ENCODE results near the gene DCUN1D2. TPM values are rescaled to one million over a fixed set of nuclear protein-coding genes. Genes with fewer than 3 reads are reported as not detected.

Gene DCUN1D2
- total and polyA plus RNA-seq, 8 donors, result 7.3 to 43.0 (median 21.7) TPM

DNA sequence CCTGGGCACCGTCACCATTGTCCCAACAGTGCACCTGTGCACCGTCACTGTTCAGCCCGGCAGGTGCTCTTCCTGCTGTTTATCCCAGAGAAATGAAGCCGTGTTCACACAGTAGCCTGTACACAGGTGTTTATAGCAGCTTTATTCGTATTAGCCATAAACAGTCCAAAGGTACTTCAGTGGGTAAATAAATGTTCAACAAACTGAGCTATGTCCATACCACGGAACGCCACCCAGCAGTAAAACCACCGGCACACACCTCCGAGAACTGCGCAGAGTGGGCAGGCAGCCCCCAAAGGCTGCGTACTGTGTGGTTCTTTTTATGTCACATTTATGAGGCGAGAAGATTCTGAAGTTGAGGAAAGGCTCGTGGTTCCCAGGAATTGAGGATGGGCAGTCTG lies 44.9 kb upstream of the DCUN1D2 start:
- TF ChIP-seq POLR2A (IDR thresholded peaks at IDR 0.05) (no peak), POLR2AphosphoS5 (IDR thresholded peaks at IDR 0.05) (no peak), CTCF (IDR thresholded peaks at IDR 0.05) (no peak), EP300 (IDR thresholded peaks at IDR 0.05) (no peak)
- DNase-seq, result no peak
- no peak overlapping the region for H3K4me3 ChIP-seq
- intact Hi-C loops (cut with DNase I; ENCODE audit: low total_unique reads), result no loop called here
- no peaks in the 10 kb centered on the region for H3K4me1 ChIP-seq
- WGBS, 5 donors, result 88 to 94% (median 93%) methylated on average over 13 of the region's 13 CpGs
- peaks cover 29 to 93% (median 84%) of the 10 kb centered on the region in 4 donors for H3K36me3 ChIP-seq
- no peak overlapping the region for H3K27ac ChIP-seq
- no peaks in the 10 kb centered on the region for H3K27me3 ChIP-seq
- no peaks in the 10 kb centered on the region for H3K9me3 ChIP-seq

DNA sequence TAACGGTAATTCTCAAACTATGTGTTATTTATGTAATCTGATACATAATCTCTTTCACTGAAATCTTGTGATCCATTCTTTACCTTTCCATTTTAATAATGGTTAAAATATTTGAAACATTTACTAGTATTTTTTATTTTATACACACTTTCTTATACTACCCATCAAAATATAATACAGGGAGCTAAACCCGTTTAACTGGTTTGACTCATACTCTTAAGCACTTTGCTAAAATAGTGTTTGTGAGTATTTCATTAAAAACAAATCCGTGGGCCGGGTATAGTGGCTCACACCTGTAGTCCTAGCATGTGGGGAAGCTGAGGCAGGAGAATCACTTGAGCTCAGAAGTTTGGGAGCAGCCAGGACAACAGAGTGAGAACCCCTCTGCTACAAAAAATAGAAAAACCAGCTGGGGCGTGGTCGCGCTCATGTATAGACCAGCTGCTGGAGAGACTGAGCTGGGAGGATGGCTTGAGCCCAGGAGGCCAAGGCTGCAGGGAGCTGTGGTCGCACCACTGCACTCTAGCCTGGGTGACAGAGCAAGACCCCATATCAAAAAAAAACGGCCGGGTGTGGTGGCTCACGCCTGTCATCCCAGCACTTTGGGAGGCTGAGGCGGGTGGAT lies 43.8 kb upstream of the DCUN1D2 start:
- intact Hi-C loops (cut with DNase I; ENCODE audit: low total_unique reads), result no loop called here
- 82 to 92% (median 86%) methylated on average over 9 to 12 of the region's 12 CpGs for whole genome bisulfite sequencing, 5 donors
- no peaks in the 10 kb centered on the region for H3K4me1 ChIP-seq

DNA sequence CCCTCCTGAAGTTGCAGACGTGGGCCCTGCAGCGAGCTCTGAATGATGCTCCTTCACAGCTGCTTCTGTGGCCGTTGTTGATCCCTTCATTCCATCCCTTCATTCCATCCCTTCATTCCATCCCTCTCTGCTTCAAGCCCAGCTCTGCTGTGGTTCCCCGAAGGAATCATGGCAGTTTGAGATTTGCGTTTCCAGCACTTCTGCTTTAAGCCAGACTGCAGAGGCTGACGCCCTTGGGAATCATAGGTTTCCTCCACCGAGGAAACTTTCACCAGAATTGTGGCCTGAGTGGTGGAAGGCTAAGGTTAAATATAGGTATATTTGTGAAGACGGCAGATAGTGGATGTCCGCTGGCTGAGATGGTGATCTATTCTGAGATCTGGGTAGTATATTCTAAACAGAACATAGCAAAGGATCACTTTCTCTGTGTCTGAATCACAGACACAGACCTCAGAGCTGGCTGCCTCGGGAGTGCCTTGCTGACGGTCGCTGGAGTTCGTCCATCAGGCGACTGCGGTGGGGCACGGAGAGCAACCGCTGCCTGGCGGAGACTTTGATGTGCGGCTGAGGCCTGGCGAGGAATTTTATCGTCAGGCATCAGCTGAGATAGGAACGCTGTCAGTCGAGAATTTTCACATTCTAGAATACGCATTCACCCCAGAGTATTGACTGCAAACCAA lies 42.8 kb upstream of the DCUN1D2 start:
- 75 to 86% (median 78%) methylated on average over 23 to 24 of the region's 24 CpGs for WGBS, 5 donors
- H3K36me3 ChIP-seq, result peaks cover 12 to 93% (median 82%) of the 10 kb centered on the region in 4 donors
- TF ChIP-seq POLR2AphosphoS5 (IDR thresholded peaks at IDR 0.05), result no peak
- TF ChIP-seq CTCF (IDR thresholded peaks at IDR 0.05), result no peak
- TF ChIP-seq POLR2A (IDR thresholded peaks at IDR 0.05), result no peak
- no peak for TF ChIP-seq EP300 (IDR thresholded peaks at IDR 0.05)
- no peaks in the 10 kb centered on the region for H3K27me3 ChIP-seq
- no peak for DNase-seq
- H3K4me1 ChIP-seq, result no peaks in the 10 kb centered on the region
- intact Hi-C loops (cut with DNase I; ENCODE audit: low total_unique reads), result no loop called here
- peak overlapping the region in 1 of 5 donors; percentile 41 for H3K27ac ChIP-seq
- H3K9me3 ChIP-seq, result no peaks in the 10 kb centered on the region
- H3K4me3 ChIP-seq, result no peak overlapping the region

More for the DNA sequence above, 43.8 kb upstream of the DCUN1D2 start:
- peaks cover 23 to 93% (median 82%) of the 10 kb centered on the region in 4 donors for H3K36me3 ChIP-seq
- no peak overlapping the region for H3K4me3 ChIP-seq
- no peak for DNase-seq
- H3K27ac ChIP-seq, result no peak overlapping the region
- H3K27me3 ChIP-seq, result no peaks in the 10 kb centered on the region
- H3K9me3 ChIP-seq, result no peaks in the 10 kb centered on the region
- no peak for TF ChIP-seq EP300 (IDR thresholded peaks at IDR 0.05)
- no peak for TF ChIP-seq POLR2A (IDR thresholded peaks at IDR 0.05)
- TF ChIP-seq CTCF (IDR thresholded peaks at IDR 0.05), result no peak
- TF ChIP-seq POLR2AphosphoS5 (IDR thresholded peaks at IDR 0.05), result no peak

DNA sequence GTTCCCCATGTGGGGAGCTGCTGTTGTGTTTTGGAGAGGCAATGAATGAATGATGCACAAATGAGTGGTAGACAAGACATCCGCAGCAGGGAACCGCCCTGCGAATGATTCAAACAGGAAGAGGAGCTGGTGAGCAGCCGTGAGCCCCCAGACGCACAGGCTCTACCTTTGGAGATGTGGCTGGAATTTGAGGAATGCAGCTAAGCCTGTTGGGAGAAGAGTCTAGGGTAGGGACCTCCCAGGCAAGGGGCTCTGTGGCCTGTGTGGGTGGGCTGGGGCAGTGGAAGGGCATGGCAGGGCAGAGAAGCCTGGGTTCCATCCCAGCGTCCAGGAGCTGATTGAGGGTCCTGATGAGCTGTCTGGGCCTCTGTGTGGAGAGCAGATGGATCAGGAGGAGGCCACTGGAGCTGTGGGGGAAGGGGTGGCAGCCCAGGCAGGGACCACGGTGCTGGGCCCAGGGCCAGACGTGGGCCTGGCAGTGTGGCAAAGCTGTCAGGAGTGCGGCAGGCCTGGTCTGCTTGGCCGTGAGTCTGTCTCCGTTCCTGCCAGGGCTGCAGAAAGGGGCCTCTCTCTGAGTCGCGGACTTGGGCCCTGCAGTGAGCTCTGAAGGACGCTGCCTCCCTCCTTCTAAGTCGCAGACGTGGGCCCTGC lies 41.8 kb upstream of the DCUN1D2 start:
- 84 to 91% (median 88%) methylated on average over 6 to 16 of the region's 16 CpGs for whole genome bisulfite sequencing, 5 donors
- intact Hi-C loops (cut with DNase I; ENCODE audit: low total_unique reads), result no loop called here
- Histone ChIP-seq H3K4me3 (no peak overlapping the region), H3K9me3 (no peaks in the 10 kb centered on the region), H3K36me3 (peaks cover 10 to 90% (median 83%) of the 10 kb centered on the region in 4 donors), H3K4me1 (no peaks in the 10 kb centered on the region), H3K27me3 (no peaks in the 10 kb centered on the region), H3K27ac (peak overlapping the region in 1 of 5 donors; percentile 23)
- TF ChIP-seq CTCF (IDR thresholded peaks at IDR 0.05) (no peak), POLR2A (IDR thresholded peaks at IDR 0.05) (no peak), EP300 (IDR thresholded peaks at IDR 0.05) (no peak), POLR2AphosphoS5 (IDR thresholded peaks at IDR 0.05) (no peak)
- no peak for DNase-seq
